Muscle of leg (tissue), 11 donors: Measurements from ENCODE around the gene METTL22. TPM values are rescaled to one million over a fixed set of nuclear protein-coding genes. Genes with fewer than 3 reads are reported as not detected.

Experiments used
- DNase-seq: peaks from one replicate; pipeline ENCODE4 v3.0.0; 2013
- H3K27ac ChIP-seq: one replicate; pipeline ENCODE4 v1.5.1; 2013; ENCODE audit warnings: mild to moderate bottlenecking, low read length, control low read depth
- H3K27me3 ChIP-seq: one replicate; pipeline ENCODE4 v1.6.1; 2013; ENCODE audit warnings: low read length; ENCODE audit not compliant: control insufficient read depth, insufficient read depth
- H3K36me3 ChIP-seq: one replicate; pipeline ENCODE4 v1.6.1; 2013; ENCODE audit warnings: low read length; ENCODE audit not compliant: control insufficient read depth, insufficient read depth
- H3K4me1 ChIP-seq: one replicate; pipeline ENCODE4 v1.6.1; 2013; ENCODE audit warnings: low read length; ENCODE audit not compliant: control insufficient read depth, insufficient read depth
- H3K4me3 ChIP-seq: one replicate; pipeline ENCODE4 v1.5.1; 2013; ENCODE audit warnings: low read length, control low read depth
- H3K9me3 ChIP-seq: replicated peaks from 2 replicates; pipeline ENCODE4 v1.6.1; 2013; ENCODE audit warnings: low read depth, low read length; ENCODE audit not compliant: control insufficient read depth
- WGBS: methylation state at CpG from one replicate; pipeline ENCODE4 v1.1.5; 2013; ENCODE audit warnings: missing lambda C conversion rate; ENCODE audit not compliant: insufficient coverage; 5-methylcytosine and 5-hydroxymethylcytosine counted together
- polyA plus RNA-seq, 8 donors: library from polyadenylated mRNA; unstranded; fragments of 120-200 nt; gene quantifications; one replicate each; pipeline versions ENCODE4 v1.2.1 to v1.2.3, GENCODE V29; 2013; ENCODE audit warnings: inconsistent platforms in 1 of 8, low replicate concordance in 1 of 8; ENCODE audit not compliant: insufficient read length in 8 of 8, insufficient read depth in 1 of 8
- total RNA-seq: library from RNA; stranded (reverse); fragments of 120-200 nt; gene quantifications from one replicate; pipeline ENCODE4 v1.2.4, GENCODE V29; 2013

METTL22 gene
- total and polyA plus RNA-seq, 9 donors: 12.6 to 22.8 (median 17.9) TPM

- no CpG with 5 or more reads among the region's 5 CpGs for WGBS
- Histone ChIP-seq H3K4me1 (peaks cover 5% of the 10 kb centered on the region), H3K9me3 (no peaks in the 10 kb centered on the region), H3K27me3 (peaks cover 11% of the 10 kb centered on the region), H3K36me3 (peaks cover 4% of the 10 kb centered on the region), H3K27ac (no peak overlapping the region), H3K4me3 (no peak overlapping the region)
- no peak for DNase-seq
Observed at GRCh38 chr16:8619671-8620370, 1.7 kb upstream of the METTL22 start.

DNA sequence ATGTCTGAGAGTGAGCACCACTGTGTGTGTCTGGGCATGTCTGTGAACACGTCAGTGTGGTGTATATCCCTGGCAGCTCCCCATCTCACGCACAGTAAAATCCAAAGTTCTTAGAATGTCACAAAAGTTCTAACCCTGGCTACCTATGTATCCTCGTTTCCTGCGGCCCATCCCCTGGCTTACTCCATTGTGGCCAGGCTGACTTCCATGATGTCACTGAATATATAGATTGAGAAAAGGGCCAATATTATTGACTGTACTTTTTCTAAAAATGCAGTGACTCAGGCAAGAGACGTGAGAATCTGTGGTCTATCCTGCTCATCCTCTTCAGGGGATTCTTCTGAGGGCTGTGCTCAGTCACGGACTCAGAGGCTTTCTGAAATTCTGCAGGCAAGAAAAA, 963 bp upstream of the METTL22 start:
- WGBS: 33% methylated on average over 1 of the region's 6 CpGs
- H3K27me3 ChIP-seq: peaks cover 11% of the 10 kb centered on the region
- no peaks in the 10 kb centered on the region for H3K9me3 ChIP-seq
- no peak for DNase-seq
- no peak overlapping the region for H3K27ac ChIP-seq
- peaks cover 5% of the 10 kb centered on the region for H3K4me1 ChIP-seq
- H3K36me3 ChIP-seq: peaks cover 7% of the 10 kb centered on the region
- H3K4me3 ChIP-seq: no peak overlapping the region

GRCh38 chr16:8621222-8621571, 301 bp upstream of the METTL22 start:
- no CpG with 5 or more reads among the region's 12 CpGs for WGBS
- no peak for DNase-seq
- H3K36me3 ChIP-seq: peaks cover 14% of the 10 kb centered on the region
- H3K9me3 ChIP-seq: no peaks in the 10 kb centered on the region
- peaks cover 11% of the 10 kb centered on the region for H3K27me3 ChIP-seq
- H3K4me3 ChIP-seq: peak overlapping the region; percentile 100
- H3K4me1 ChIP-seq: peaks cover 5% of the 10 kb centered on the region
- no peak overlapping the region for H3K27ac ChIP-seq

DNA sequence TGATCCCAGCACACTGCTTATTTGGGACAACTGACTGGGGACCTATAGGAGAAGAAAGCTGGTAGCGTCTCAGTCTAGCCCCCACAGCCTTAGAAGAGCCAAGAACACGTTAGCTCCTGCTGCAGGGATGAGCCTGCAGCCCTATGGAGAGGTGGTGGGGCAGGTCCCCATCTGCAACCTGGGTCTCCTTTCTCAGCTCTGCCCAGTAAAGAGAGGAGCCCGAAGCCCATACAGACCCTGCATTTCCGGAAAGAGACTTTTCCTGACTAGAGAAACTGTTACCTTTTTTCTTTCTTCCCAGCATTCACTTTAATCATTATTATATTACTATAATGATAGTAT, 788 bp downstream of the METTL22 start:
- DNase-seq: no peak
- H3K9me3 ChIP-seq: no peaks in the 10 kb centered on the region
- WGBS: no CpG with 5 or more reads among the region's 4 CpGs
- H3K4me1 ChIP-seq: peaks cover 5% of the 10 kb centered on the region
- H3K36me3 ChIP-seq: peaks cover 23% of the 10 kb centered on the region
- H3K4me3 ChIP-seq: peak overlapping the region; percentile 100
- peak overlapping the region; percentile 90 for H3K27ac ChIP-seq
- H3K27me3 ChIP-seq: peaks cover 9% of the 10 kb centered on the region

DNA sequence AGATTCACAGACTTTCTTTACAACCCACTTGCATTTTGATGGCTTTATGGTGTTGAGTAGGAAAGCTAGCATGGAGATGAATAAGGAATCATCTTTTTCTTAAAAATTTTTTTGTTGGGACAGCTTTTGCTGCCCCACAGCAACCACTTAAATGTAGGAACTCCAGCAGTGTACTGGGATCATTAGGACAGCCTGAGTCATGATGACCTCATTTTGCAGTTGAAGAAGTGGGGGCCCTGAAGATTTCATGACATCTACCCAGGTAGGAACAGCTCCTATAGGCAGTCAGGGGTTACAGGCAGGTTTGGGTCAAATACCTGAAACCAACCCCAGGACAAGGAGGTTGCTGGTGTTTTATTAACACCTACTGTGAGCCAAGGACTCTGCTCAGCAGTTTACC, 2.1 kb downstream of the METTL22 start:
- Histone ChIP-seq H3K4me1 (peaks cover 5% of the 10 kb centered on the region), H3K4me3 (no peak overlapping the region), H3K27me3 (peaks cover 7% of the 10 kb centered on the region), H3K27ac (no peak overlapping the region), H3K36me3 (peaks cover 36% of the 10 kb centered on the region), H3K9me3 (no peaks in the 10 kb centered on the region)
- DNase-seq: no peak

GRCh38 chr16:8625491-8626087, 4.1 kb downstream of the METTL22 start:
- H3K36me3 ChIP-seq: peaks cover 56% of the 10 kb centered on the region
- peaks cover 5% of the 10 kb centered on the region for H3K4me1 ChIP-seq
- H3K9me3 ChIP-seq: no peaks in the 10 kb centered on the region
- H3K27me3 ChIP-seq: no peaks in the 10 kb centered on the region
- WGBS: 92% methylated on average over 5 of the region's 10 CpGs
- DNase-seq: no peak
- H3K27ac ChIP-seq: no peak overlapping the region
- H3K4me3 ChIP-seq: no peak overlapping the region

DNA sequence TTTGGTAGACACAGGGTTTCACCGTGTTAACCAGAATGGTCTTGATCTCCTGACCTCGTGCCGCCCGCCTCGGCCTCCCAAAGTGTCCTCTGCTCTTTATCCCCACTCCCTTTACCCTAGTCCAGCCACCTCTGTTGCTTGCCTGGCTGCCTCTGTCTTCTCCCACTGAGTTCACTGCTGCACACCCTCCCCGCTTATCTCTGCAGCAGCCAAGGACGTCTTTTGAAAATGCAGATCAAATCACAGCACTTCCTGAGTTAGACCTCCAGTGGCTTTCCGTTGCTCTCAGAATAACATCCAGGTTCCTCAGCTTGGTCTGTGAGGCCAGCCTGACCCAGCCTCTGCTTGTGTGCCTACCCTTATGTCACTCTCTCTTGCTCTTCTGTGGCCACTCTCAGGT, 5.4 kb downstream of the METTL22 start:
- Histone ChIP-seq H3K4me3 (no peak overlapping the region), H3K27me3 (no peaks in the 10 kb centered on the region)
- WGBS: 96% methylated on average over 8 of the region's 8 CpGs

DNA sequence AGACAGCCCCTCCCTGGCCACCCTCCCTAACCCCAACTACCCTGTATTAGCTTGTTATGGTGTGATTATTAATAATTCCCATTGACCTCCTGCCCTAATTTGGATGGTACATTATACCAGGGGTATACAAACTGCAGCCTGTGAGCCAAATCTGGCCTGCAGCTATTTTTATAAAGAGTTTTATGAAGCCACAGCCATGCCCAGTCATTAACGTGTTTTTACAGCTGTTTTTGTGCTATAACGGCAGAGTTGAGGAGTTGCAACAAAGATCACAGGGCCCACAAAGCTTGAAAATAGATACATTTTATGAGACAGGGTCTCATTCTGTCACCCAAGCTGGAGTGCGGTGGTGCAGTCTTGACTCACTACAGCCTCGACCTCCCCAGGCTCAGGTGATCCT, 6.0 kb downstream of the METTL22 start:
- peaks cover 3% of the 10 kb centered on the region for H3K4me1 ChIP-seq
- no peak overlapping the region for H3K4me3 ChIP-seq
- DNase-seq: no peak
- H3K27ac ChIP-seq: no peak overlapping the region
- no peaks in the 10 kb centered on the region for H3K27me3 ChIP-seq
- H3K9me3 ChIP-seq: no peaks in the 10 kb centered on the region
- peaks cover 74% of the 10 kb centered on the region for H3K36me3 ChIP-seq
- WGBS: 85% methylated on average over 2 of the region's 4 CpGs

More for the DNA sequence above, 5.4 kb downstream of the METTL22 start:
- Histone ChIP-seq H3K4me1 (peaks cover 5% of the 10 kb centered on the region), H3K36me3 (peaks cover 69% of the 10 kb centered on the region), H3K27ac (no peak overlapping the region), H3K9me3 (no peaks in the 10 kb centered on the region)
- no peak for DNase-seq

- no peak for DNase-seq
- no peaks in the 10 kb centered on the region for H3K4me1 ChIP-seq
- H3K9me3 ChIP-seq: no peaks in the 10 kb centered on the region
- 97% methylated on average over 15 of the region's 16 CpGs for WGBS
- peaks cover 86% of the 10 kb centered on the region for H3K36me3 ChIP-seq
- no peak overlapping the region for H3K27ac ChIP-seq
- H3K4me3 ChIP-seq: no peak overlapping the region
- no peaks in the 10 kb centered on the region for H3K27me3 ChIP-seq
Observed at GRCh38 chr16:8628981-8629725, 7.7 kb downstream of the METTL22 start.

DNA sequence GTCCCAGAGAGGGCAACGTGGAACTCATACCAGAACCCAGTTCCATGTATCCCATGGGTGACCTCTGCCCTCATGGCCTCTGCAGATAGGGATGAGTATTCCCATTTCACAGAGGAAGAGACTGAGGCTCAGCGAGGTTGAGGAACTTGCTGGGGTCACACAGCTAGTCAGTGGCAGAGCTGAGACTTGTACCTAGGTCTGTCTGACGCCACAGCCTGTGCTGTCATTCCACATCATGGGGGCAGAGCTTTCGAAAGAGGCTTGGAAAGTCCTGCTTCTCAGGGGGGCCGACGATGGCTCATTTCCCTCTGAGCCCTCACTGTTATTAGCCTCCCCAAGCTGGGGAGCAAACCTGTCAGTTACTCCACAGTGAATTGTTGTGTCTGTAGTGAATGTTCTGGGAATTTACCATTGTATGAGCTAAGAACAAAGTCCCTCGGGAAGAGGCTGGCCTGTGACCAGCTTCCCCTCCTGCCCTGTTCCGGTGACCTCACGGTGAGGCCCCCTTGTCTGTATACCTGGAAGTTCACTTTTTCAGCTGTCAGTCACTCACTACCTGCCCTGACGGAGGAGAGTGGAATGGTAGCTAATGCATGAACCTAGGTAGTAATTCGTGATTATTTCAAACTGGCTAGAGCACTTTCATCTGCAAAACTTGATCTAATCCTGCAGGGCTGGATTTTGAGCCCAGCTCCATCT, 8.9 kb downstream of the METTL22 start:
- no peaks in the 10 kb centered on the region for H3K4me1 ChIP-seq
- no peaks in the 10 kb centered on the region for H3K9me3 ChIP-seq
- no peak overlapping the region for H3K27ac ChIP-seq
- H3K4me3 ChIP-seq: no peak overlapping the region
- no peak for DNase-seq
- WGBS: 91% methylated on average over 4 of the region's 11 CpGs
- H3K27me3 ChIP-seq: no peaks in the 10 kb centered on the region
- peaks cover 93% of the 10 kb centered on the region for H3K36me3 ChIP-seq
